Lung (tissue), 12 donors: ENCODE measurements around the gene UGT1A3. TPM values are rescaled to one million over a fixed set of nuclear protein-coding genes. Genes with fewer than 3 reads are reported as not detected.

ENCODE experiments used
- ATAC-seq: fragments of 200-7000 bp; cut with Tn5 transposase; one replicate; pipeline ENCODE4 v1.9.1; 2020; ENCODE audit warnings: moderate number of reproducible peaks; ENCODE audit not compliant: insufficient read depth, low FRiP score
- DNase-seq, 3 donors: peaks; one replicate each; pipeline ENCODE4 v3.0.0-alpha.2; 2013 to 2017
- H3K27ac ChIP-seq, 2 donors: one replicate each; pipeline ENCODE4 v1.5.1; 2013; ENCODE audit warnings: mild to moderate bottlenecking in 2 of 2, moderate library complexity in 2 of 2, control low read depth in 1 of 2, inconsistent platforms in 1 of 2, low read depth in 1 of 2, low read length in 1 of 2
- H3K27me3 ChIP-seq, 3 donors: one replicate each; pipeline ENCODE4 v1.5.1; 2013; ENCODE audit warnings: low read length in 2 of 3; ENCODE audit not compliant: control insufficient read depth in 3 of 3, insufficient read depth in 3 of 3
- H3K36me3 ChIP-seq, 4 donors: one replicate each; pipeline ENCODE4 v1.5.1; 2013; ENCODE audit warnings: low read length in 4 of 4, mild to moderate bottlenecking in 1 of 4, moderate library complexity in 1 of 4; ENCODE audit not compliant: control insufficient read depth in 4 of 4, insufficient read depth in 4 of 4
- H3K4me1 ChIP-seq, 5 donors: one replicate each; pipeline ENCODE4 v1.5.1; 2013; ENCODE audit warnings: low read length in 5 of 5, mild to moderate bottlenecking in 2 of 5, moderate library complexity in 1 of 5; ENCODE audit not compliant: control insufficient read depth in 5 of 5, insufficient read depth in 5 of 5
- H3K4me3 ChIP-seq: one replicate; pipeline ENCODE4 v1.5.1; 2013; ENCODE audit warnings: mild to moderate bottlenecking, control low read depth, moderate library complexity
- H3K9ac ChIP-seq, 2 donors: one replicate each; pipeline ENCODE4 v1.5.1; 2013; ENCODE audit warnings: low read length in 2 of 2, control low read depth in 1 of 2; ENCODE audit not compliant: insufficient read depth in 1 of 2
- H3K9me3 ChIP-seq, 4 donors: one replicate each; pipeline ENCODE4 v1.5.1; 2013; ENCODE audit warnings: low read length in 3 of 4, mild to moderate bottlenecking in 1 of 4, moderate library complexity in 1 of 4; ENCODE audit not compliant: control insufficient read depth in 4 of 4, insufficient read depth in 3 of 4
- WGBS, 2 donors: extraction: QIAGEN DNeasy Blood & Tissue Kit; methylation state at CpG; one replicate each; pipeline ENCODE4 v1.1.7; 2013; 5-methylcytosine and 5-hydroxymethylcytosine counted together
- polyA plus RNA-seq, 2 donors: library from polyadenylated mRNA; stranded (reverse); fragments of 200-250 nt; gene quantifications; one replicate each; pipeline ENCODE4 v1.2.1, GENCODE V29; 2013
- total RNA-seq, 2 donors: library from RNA; depleted of rRNA in 1 of 2; stranded (reverse); fragments of >200 nt in 1 of 2; gene quantifications; one replicate each; pipeline ENCODE4 v1.2.1, GENCODE V29; 2014 to 2021
- TF ChIP-seq, protein P1 (sequence below): IDR thresholded peaks from 2 replicates; pipeline ENCODE4 v1.5.1; 2012; ENCODE audit warnings: mild to moderate bottlenecking; ENCODE audit errors: control extremely low read depth, extremely low read depth
- donor health status: control.
- donor health status: control.
- donor health status: Bipolar disorder and iron deficiency.
- donor health status: healthy.
- donor health status: DM: yes; HTN: yes; CAD: no.

The UGT1A3 gene
- total and polyA plus RNA-seq, 4 donors: not detected

DNA sequence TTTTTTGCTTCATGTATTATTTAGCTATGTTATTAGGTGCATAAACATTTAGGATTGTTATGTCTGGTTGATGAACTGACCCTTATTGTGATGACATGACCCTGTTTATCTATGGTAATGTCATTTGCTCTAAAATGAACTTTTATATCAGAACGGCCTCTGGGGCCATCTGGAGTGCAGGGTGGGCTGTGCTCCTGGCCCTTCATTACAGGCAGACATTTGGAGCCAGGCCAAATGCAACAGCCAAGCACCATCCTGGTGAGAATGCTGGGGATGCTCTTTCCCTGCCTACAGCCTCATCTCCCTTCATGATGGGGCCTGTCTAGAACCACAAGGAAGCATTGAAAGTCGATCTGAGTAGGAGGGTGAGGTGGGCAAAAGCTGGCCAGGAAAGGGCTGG is 87.5 kb downstream of the UGT1A3 start:
- Histone ChIP-seq H3K9me3 (peaks cover 0 to 2% (median 0%) of the 10 kb centered on the region in 4 donors), H3K4me1 (no peaks in the 10 kb centered on the region), H3K27ac (no peak overlapping the region), H3K36me3 (no peaks in the 10 kb centered on the region), H3K27me3 (no peaks in the 10 kb centered on the region), H3K9ac (no peak overlapping the region), H3K4me3 (no peak overlapping the region)
- DNase-seq (no peak), ATAC-seq (no peak)
- 56 to 73% methylated on average over 2 of the region's 2 CpGs for WGBS, 2 donors
- TF ChIP-seq, protein P1, sequence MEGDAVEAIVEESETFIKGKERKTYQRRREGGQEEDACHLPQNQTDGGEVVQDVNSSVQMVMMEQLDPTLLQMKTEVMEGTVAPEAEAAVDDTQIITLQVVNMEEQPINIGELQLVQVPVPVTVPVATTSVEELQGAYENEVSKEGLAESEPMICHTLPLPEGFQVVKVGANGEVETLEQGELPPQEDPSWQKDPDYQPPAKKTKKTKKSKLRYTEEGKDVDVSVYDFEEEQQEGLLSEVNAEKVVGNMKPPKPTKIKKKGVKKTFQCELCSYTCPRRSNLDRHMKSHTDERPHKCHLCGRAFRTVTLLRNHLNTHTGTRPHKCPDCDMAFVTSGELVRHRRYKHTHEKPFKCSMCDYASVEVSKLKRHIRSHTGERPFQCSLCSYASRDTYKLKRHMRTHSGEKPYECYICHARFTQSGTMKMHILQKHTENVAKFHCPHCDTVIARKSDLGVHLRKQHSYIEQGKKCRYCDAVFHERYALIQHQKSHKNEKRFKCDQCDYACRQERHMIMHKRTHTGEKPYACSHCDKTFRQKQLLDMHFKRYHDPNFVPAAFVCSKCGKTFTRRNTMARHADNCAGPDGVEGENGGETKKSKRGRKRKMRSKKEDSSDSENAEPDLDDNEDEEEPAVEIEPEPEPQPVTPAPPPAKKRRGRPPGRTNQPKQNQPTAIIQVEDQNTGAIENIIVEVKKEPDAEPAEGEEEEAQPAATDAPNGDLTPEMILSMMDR: no peak

DNA sequence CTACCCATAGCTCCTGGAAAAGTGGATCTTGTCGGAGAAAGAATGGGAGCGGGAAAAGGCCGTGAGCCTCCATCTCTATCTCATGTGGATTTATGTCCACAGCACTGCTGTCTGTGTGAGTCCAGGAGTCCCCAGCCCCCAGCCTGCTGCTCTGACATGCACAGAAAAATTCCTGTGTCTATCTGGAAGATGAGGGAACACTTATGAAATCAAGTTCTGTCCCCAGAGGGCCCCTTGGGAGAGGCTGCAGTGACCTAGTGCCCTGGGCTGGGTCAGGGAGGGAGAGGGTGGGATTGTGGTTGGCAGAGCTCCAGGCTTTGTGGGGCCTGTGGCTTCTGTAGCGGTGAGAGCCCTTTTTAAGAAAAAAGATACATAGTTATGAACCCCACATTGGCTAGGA is 87.9 kb downstream of the UGT1A3 start:
- no peak overlapping the region for H3K4me3 ChIP-seq
- no peaks in the 10 kb centered on the region for H3K36me3 ChIP-seq
- no peak overlapping the region for H3K9ac ChIP-seq
- ATAC-seq: no peak
- no peak overlapping the region for H3K27ac ChIP-seq
- no peak for DNase-seq
- TF ChIP-seq, protein P1: no peak
- peaks cover 0 to 2% (median 0%) of the 10 kb centered on the region in 4 donors for H3K9me3 ChIP-seq
- no peaks in the 10 kb centered on the region for H3K27me3 ChIP-seq
- H3K4me1 ChIP-seq: no peaks in the 10 kb centered on the region
- 75 to 80% methylated on average over 4 of the region's 4 CpGs for WGBS, 2 donors

DNA sequence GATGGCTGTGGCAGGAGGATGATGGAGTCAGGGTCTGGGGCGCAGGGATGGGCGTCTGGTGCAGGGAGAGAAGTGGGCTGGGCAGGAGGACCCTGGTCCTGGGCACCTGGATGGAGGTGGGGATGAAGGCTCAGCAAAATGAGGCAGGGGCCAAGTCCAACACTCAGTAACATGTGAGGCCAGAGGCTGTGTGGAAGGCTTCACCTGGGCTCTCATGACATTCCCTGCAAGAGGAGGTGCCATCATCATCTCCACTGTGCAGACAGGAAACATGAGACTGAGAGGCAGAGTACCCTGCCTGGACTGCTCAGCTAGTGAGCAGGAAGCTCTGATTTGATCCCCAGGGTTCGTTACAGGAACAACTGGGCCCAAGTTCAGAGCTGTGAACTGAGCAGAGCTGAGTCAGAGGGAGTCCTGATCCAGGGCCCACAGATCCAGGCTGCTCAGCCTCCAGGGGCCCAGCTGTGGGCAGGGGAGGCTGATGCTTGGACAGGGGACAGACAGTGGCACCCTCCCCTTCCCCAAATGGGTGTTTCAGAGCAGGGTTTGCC is 88.6 kb downstream of the UGT1A3 start:
- TF ChIP-seq, protein P1: no peak
- 79 to 90% methylated on average over 3 of the region's 3 CpGs for WGBS, 2 donors
- H3K4me1 ChIP-seq: no peaks in the 10 kb centered on the region
- ATAC-seq (no peak), DNase-seq (no peak)
- peaks cover 0 to 2% (median 0%) of the 10 kb centered on the region in 4 donors for H3K9me3 ChIP-seq
- no peaks in the 10 kb centered on the region for H3K27me3 ChIP-seq
- H3K9ac ChIP-seq: no peak overlapping the region
- H3K36me3 ChIP-seq: no peaks in the 10 kb centered on the region
- no peak overlapping the region for H3K27ac ChIP-seq
- H3K4me3 ChIP-seq: no peak overlapping the region
